Fibroblast of lung (primary cell): Measurements from ENCODE around the gene PPP1R13B. TPM values are rescaled to one million over a fixed set of nuclear protein-coding genes. Genes with fewer than 3 reads are reported as not detected.

Experiments used
- DNase-seq, 2 donors: peaks; one replicate each; pipeline versions ENCODE4 v3.0.0 to v3.0.0-alpha.2; 2010; ENCODE audit warnings: low read depth in 2 of 2
- H2AFZ ChIP-seq: 2 replicates; pipeline ENCODE4 v1.5.1; 2012; ENCODE audit warnings: low read length, control low read depth, inconsistent platforms
- H3K27ac ChIP-seq: 2 replicates; pipeline ENCODE4 v1.5.1; 2011; ENCODE audit warnings: low read length, control low read depth; ENCODE audit not compliant: insufficient read depth
- H3K27me3 ChIP-seq: 2 replicates; pipeline ENCODE4 v1.5.1; 2011; ENCODE audit warnings: mild to moderate bottlenecking, low read length; ENCODE audit not compliant: control insufficient read depth, insufficient read depth
- H3K36me3 ChIP-seq: 2 replicates; pipeline ENCODE4 v1.5.1; 2011; ENCODE audit warnings: low read length; ENCODE audit not compliant: control insufficient read depth, insufficient read depth
- H3K4me1 ChIP-seq: 2 replicates; pipeline ENCODE4 v1.5.1; 2011; ENCODE audit warnings: low read length; ENCODE audit not compliant: control insufficient read depth, insufficient read depth; ENCODE audit errors: extremely low read depth
- H3K4me2 ChIP-seq: 2 replicates; pipeline ENCODE4 v1.5.1; 2011; ENCODE audit warnings: low read length, control low read depth; ENCODE audit not compliant: insufficient read depth; ENCODE audit errors: extremely low read depth
- H3K4me3 ChIP-seq, 4 experiments: fragments of 200-600 bp in 1 of 4; sonication (generic) in 1 of 4; replicated peaks in 1 of 4; 2 replicates each; pipeline ENCODE4 v1.5.1; 2011 to 2016; ENCODE audit warnings: low read length in 4 of 4, low read depth in 3 of 4, mild to moderate bottlenecking in 3 of 4, control low read depth in 2 of 4, inconsistent platforms in 1 of 4, mixed read lengths in 1 of 4; ENCODE audit not compliant: insufficient read depth in 1 of 4; ENCODE audit errors: control extremely low read depth in 1 of 4
- H3K79me2 ChIP-seq: 2 replicates; pipeline ENCODE4 v1.5.1; 2012; ENCODE audit warnings: mild to moderate bottlenecking, low read length, inconsistent platforms; ENCODE audit not compliant: control insufficient read depth, insufficient read depth
- H3K9ac ChIP-seq: 2 replicates; pipeline ENCODE4 v1.5.1; 2011; ENCODE audit warnings: mild to moderate bottlenecking, low read length, control low read depth; ENCODE audit not compliant: insufficient read depth
- H3K9me3 ChIP-seq: 2 replicates; pipeline ENCODE4 v1.5.1; 2012; ENCODE audit warnings: low read depth, low read length; ENCODE audit not compliant: control insufficient read depth, insufficient read depth
- H4K20me1 ChIP-seq: 2 replicates; pipeline ENCODE4 v1.5.1; 2011; ENCODE audit warnings: low read length; ENCODE audit not compliant: control insufficient read depth, insufficient read depth; ENCODE audit errors: extremely low read depth
- CTCF ChIP-seq, 2 donors: IDR thresholded peaks in 1 of 2; conservative IDR thresholded peaks in 1 of 2; 1 replicate in 1 of 2; 2 replicates in 1 of 2; pipeline ENCODE4 v1.5.1; 2011 to 2012; ENCODE audit warnings: low read length in 2 of 2, control low read depth in 1 of 2, inconsistent platforms in 1 of 2, low read depth in 1 of 2, mild to moderate bottlenecking in 1 of 2
- EZH2 ChIP-seq: IDR thresholded peaks from 2 replicates; pipeline ENCODE4 v1.5.1; 2012; ENCODE audit warnings: low read length, control low read depth, mild to moderate bottlenecking; ENCODE audit errors: missing control alignments
- polyA plus RNA-seq, 2 donors: library from polyadenylated mRNA; depleted of rRNA in 1 of 2; stranded (reverse) in 1 of 2; unstranded in 1 of 2; fragments of >200 nt; gene quantifications; 2 replicates each; pipeline ENCODE4 v1.2.1, GENCODE V29; 2011 to 2012; ENCODE audit warnings: missing spikeins in 1 of 2
- total RNA-seq: library from RNA; depleted of rRNA; stranded (reverse); fragments of >200 nt; gene quantifications from 2 replicates; pipeline ENCODE4 v1.2.1, GENCODE V29; 2014

The PPP1R13B gene
- total and polyA plus RNA-seq, 2 donors (not counting 1 experiment from before 2014, with no cell fraction given) = 2.0 to 2.7 TPM

- no peak overlapping the region for H3K4me2 ChIP-seq
- no peak overlapping the region for H3K4me3 ChIP-seq
- no peak overlapping the region for H3K27ac ChIP-seq
- H3K79me2 ChIP-seq = no peaks in the 10 kb centered on the region
- no peak overlapping the region for H2AFZ ChIP-seq
- DNase-seq = no peak
- no peaks in the 10 kb centered on the region for H3K36me3 ChIP-seq
- H4K20me1 ChIP-seq = no peaks in the 10 kb centered on the region
- H3K9me3 ChIP-seq = no peaks in the 10 kb centered on the region
- TF ChIP-seq EZH2 (no peak), CTCF (conservative IDR thresholded peaks at IDR 0.05 in 1 of 2, IDR thresholded peaks at IDR 0.05 in 1 of 2; ENCODE audit: low read depth in 1 of 2, low read length in 2 of 2) (no peak)
- H3K4me1 ChIP-seq = peaks cover 6% of the 10 kb centered on the region
- H3K9ac ChIP-seq = no peak overlapping the region
- H3K27me3 ChIP-seq = no peaks in the 10 kb centered on the region
These were observed 38.1 kb upstream of the PPP1R13B start for GRCh38 chr14:103885509-103885932.

- Histone ChIP-seq H3K9me3 (no peaks in the 10 kb centered on the region), H4K20me1 (no peaks in the 10 kb centered on the region), H3K27me3 (no peaks in the 10 kb centered on the region), H3K4me3 (no peak overlapping the region), H2AFZ (no peak overlapping the region), H3K4me2 (no peak overlapping the region), H3K27ac (no peak overlapping the region), H3K36me3 (no peaks in the 10 kb centered on the region), H3K9ac (no peak overlapping the region), H3K4me1 (peaks cover 7% of the 10 kb centered on the region), H3K79me2 (no peaks in the 10 kb centered on the region)
- TF ChIP-seq CTCF (conservative IDR thresholded peaks at IDR 0.05 in 1 of 2, IDR thresholded peaks at IDR 0.05 in 1 of 2; ENCODE audit: low read depth in 1 of 2, low read length in 2 of 2) (no peak), EZH2 (no peak)
- no peak for DNase-seq
These were observed 37.5 kb upstream of the PPP1R13B start for GRCh38 chr14:103884854-103885253.

- no peak overlapping the region for H3K27ac ChIP-seq
- no peak overlapping the region for H3K4me3 ChIP-seq
- no peaks in the 10 kb centered on the region for H4K20me1 ChIP-seq
- peaks cover 7% of the 10 kb centered on the region for H3K4me1 ChIP-seq
- H3K36me3 ChIP-seq = no peaks in the 10 kb centered on the region
- H3K4me2 ChIP-seq = no peak overlapping the region
- H2AFZ ChIP-seq = no peak overlapping the region
- H3K9me3 ChIP-seq = no peaks in the 10 kb centered on the region
- no peak overlapping the region for H3K9ac ChIP-seq
- no peak for TF ChIP-seq CTCF (conservative IDR thresholded peaks at IDR 0.05 in 1 of 2, IDR thresholded peaks at IDR 0.05 in 1 of 2; ENCODE audit: low read depth in 1 of 2, low read length in 2 of 2)
- no peak for TF ChIP-seq EZH2
- H3K79me2 ChIP-seq = no peaks in the 10 kb centered on the region
- no peak for DNase-seq
- no peaks in the 10 kb centered on the region for H3K27me3 ChIP-seq
These were observed 35.8 kb upstream of the PPP1R13B start for GRCh38 chr14:103883263-103883523.
